ENCODE data around the gene ANKRD6.
A peak's percentile ranks its signal among the peaks of the same experiment; 100 is the strongest.

ANKRD6 gene

DNA sequence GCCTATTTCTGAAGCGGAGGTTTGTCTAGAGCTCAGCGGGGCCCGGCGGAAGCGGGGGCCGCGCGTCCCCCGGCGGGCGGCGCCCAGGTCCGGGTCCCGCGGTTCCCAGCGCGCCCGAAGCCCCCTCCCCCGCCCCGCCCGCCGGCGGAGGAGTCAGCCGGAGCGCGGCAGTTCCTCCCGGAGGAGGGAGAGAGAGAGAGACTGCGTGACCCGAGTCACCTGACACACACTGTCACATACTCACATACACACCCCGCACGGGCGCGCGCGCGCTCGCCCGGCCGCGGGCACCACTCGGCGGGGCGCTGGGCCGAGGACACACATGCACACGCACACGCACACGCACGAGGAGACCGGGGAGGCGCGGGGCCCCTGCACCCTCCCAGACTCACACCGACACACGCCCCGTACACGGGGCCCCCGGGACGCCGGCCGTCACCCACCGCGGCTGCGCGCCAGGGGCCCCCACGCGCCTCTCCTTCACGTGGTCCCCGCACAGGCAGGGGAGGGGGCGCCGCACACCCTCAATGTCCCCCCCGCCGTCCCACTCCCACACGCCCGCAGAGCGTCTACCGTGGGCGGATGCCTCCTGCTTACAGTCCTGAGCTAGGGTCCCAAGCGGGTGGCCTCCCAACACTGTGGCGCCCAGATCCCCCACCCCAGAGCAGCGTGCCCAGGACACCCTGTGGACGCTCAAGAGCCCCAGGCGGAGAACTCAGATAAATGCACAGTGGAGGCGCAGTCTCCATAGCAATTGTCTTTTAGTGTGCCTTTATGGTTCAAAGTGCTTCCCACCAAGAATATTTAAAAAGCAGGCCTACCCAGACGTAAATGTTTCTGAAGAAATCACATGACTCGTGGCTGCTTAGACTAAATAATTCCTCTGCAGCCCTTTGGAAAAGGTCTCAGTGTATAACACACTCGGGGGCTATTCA lies 20.6 kb upstream of the ANKRD6 start, which contains the start of gene RRAGD:
TSS of gene RRAGD (minus strand) at position 203 of the 935 bp plus-strand sequence. CDS start 280 bp downstream, outside the sequence.
- no peak for DNase-seq (ENCODE audit: low read depth)
- TF ChIP-seq, protein P1, sequence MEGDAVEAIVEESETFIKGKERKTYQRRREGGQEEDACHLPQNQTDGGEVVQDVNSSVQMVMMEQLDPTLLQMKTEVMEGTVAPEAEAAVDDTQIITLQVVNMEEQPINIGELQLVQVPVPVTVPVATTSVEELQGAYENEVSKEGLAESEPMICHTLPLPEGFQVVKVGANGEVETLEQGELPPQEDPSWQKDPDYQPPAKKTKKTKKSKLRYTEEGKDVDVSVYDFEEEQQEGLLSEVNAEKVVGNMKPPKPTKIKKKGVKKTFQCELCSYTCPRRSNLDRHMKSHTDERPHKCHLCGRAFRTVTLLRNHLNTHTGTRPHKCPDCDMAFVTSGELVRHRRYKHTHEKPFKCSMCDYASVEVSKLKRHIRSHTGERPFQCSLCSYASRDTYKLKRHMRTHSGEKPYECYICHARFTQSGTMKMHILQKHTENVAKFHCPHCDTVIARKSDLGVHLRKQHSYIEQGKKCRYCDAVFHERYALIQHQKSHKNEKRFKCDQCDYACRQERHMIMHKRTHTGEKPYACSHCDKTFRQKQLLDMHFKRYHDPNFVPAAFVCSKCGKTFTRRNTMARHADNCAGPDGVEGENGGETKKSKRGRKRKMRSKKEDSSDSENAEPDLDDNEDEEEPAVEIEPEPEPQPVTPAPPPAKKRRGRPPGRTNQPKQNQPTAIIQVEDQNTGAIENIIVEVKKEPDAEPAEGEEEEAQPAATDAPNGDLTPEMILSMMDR (IDR thresholded peaks at IDR 0.05; ENCODE audit: low read depth, low read length, missing control alignments) = no peak

DNA sequence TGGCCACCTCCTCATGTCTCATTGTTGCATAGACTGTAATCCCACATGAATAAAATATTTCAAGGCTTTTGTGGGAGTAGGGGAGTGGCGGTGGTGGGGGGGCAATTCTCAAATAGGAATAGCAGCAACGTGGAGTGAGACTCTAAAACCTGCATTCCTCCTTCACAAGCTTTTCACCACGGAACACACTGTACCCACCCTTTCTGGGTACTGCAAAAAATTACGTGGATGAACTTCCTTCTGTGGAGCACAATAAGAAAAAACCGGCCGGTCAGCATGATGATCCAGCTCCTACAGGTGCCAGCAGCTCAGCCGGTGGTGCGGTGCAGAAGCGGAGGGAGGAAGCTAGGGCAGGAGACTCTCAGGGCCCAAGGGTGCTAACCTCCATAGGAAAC lies 19.9 kb upstream of the ANKRD6 start:
- peak overlapping the region; percentile 90 for H3K4me3 ChIP-seq (ENCODE audit: low read depth, low read length)
- no peak for DNase-seq (ENCODE audit: low read depth)
- TF ChIP-seq, protein P1 (IDR thresholded peaks at IDR 0.05; ENCODE audit: low read depth, low read length, missing control alignments) = no peak

More for the DNA sequence above, 20.6 kb upstream of the ANKRD6 start, which contains the start of gene RRAGD:
- H3K4me3 ChIP-seq (ENCODE audit: low read depth, low read length) = peak within 1 kb of the TSS; percentile 90

DNA sequence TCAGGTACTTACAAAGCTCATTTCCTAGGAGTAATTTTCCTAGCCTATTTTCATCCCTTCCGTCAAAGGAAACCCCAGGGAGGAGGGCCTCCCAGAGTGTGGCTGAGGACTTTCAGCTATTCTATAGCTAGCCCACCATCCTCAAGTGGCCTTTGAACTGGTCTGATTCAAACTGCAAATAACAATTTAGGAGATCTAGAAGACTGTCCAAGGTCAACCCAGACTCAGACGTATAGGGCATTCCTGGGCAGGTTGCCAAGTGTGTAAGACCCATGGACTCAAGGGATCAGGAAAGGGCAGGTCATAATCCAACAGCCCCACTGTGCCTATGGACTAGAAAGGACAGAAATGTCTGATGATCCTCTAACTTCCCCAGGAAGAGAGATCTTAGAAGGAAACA lies 18.7 kb upstream of the ANKRD6 start:
- H3K4me3 ChIP-seq (ENCODE audit: low read depth, low read length) = no peak overlapping the region
- no peak for DNase-seq (ENCODE audit: low read depth)
- TF ChIP-seq, protein P1 (IDR thresholded peaks at IDR 0.05; ENCODE audit: low read depth, low read length, missing control alignments) = no peak

DNA sequence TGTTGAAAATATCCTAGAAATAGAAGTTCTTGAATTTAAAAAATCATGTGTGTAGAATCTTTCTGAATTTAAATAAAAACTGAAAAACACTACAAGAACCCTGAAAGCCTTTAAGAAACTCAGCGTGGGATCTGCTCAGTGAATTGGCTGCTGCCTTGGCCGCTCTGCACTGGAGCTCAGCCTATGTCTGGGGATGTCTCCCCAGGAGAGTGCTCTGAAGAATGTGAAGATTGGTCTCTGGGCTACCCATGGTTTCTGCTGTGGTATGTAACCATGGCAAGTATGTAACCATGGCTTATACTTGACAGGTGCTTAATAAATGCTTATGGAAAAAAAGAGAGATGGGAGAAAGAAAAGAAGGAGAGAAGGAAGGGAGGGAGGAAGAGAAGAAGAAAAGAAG lies 17.8 kb upstream of the ANKRD6 start:
- DNase-seq (ENCODE audit: low read depth) = no peak
- no peak overlapping the region for H3K4me3 ChIP-seq (ENCODE audit: low read depth, low read length)
- TF ChIP-seq, protein P1 (IDR thresholded peaks at IDR 0.05; ENCODE audit: low read depth, low read length, missing control alignments) = no peak

DNA sequence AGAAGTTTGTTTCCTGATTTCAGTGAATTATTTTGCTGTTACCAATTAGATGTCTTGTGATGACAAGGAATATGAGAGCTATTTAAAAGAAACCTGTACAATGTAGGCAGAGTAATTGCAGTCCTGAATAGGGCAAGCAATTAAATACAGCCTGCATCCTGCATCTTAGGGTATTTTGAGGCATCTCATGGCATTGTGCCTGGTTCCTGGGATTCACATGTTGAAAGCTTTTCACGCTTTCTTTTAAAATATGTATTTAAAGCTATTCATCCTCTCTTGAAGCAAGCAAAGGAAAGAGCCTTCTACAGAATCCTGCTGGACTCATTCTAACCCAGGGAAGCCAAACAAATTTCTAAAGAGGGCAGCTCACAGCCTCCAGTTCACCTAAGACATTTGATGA lies 16.2 kb upstream of the ANKRD6 start:
- DNase-seq (ENCODE audit: low read depth) = no peak
- no peak overlapping the region for H3K4me3 ChIP-seq (ENCODE audit: low read depth, low read length)

DNA sequence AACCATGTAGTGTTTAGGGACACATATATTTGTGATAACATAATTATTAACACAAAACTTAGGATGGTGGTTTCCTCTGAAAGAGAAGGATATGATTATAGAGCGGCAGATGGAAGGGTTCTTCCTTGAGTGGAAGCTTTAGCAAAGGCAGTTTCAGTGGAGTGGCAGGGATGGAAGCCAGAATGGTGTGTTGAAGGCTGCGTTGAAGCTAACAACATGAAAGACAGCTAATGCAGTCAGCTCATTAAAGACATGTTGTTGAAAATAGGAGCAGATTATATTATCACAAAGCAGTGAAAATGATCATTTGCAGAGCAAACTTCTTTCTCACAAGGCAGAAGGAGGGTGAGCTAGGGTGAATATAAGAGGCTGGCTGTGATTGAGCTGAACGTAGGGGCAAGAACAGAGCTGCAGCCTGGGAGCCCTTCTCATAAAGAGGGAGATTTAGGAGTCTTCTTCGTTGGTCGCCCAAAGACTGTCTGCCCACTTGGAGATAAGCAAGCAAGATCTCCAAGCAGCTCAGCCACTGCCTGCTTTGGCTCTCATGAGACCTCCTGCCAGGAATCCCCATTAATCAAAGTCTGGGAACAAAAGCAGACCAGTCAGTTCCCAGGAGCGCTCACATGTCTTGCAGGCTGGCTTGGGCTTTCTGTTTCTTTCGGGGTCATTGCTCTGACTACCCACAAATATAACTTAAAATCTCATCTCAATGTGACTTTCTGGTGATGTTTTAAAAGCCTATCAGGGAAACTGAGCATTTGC lies 2.6 kb upstream of the ANKRD6 start:
- no peak for DNase-seq (ENCODE audit: low read depth)
- H3K4me3 ChIP-seq (ENCODE audit: low read depth, low read length) = no peak overlapping the region
- TF ChIP-seq, protein P1 (IDR thresholded peaks at IDR 0.05; ENCODE audit: low read depth, low read length, missing control alignments) = no peak

More for the DNA sequence above, 16.2 kb upstream of the ANKRD6 start:
- TF ChIP-seq, protein P1 (IDR thresholded peaks at IDR 0.05; ENCODE audit: low read depth, low read length, missing control alignments) = no peak
